Vein endothelial cell (primary cell): ENCODE results near the gene FOLR2. TPM values are rescaled to one million over a fixed set of nuclear protein-coding genes. Genes with fewer than 3 reads are reported as not detected.

Experiments
- total RNA-seq: library from RNA; depleted of rRNA; stranded (reverse); fragments of >200 nt; gene quantifications from 2 replicates; pipeline ENCODE4 v1.2.3, GENCODE V29; 2012

Gene FOLR2
- total RNA-seq: not detected in 2 replicates

GRCh38 chr11:72216638-72217037 is at the start of gene FOLR2:
TSS of gene FOLR2 (plus strand) at chr11:72216794. CDS start at chr11:72218585, 1,791 bp downstream.

GRCh38 chr11:72191961-72192381 is 24.6 kb upstream of the FOLR2 start, which contains the start of gene FOLR1:
TSS of gene FOLR1 (plus strand) at chr11:72192140. CDS start at chr11:72192174, 34 bp downstream.

GRCh38 chr11:72224564-72225410 is 8.2 kb downstream of the FOLR2 start, which contains the start of gene INPPL1:
TSS of gene INPPL1 (plus strand) at chr11:72224767. CDS start at chr11:72224985, 218 bp downstream.

GRCh38 chr11:72244060-72244360 is 27.4 kb downstream of the FOLR2 start, which contains the start of gene PHOX2A:
TSS of gene PHOX2A (minus strand) at chr11:72244176. CDS start at chr11:72244004, 172 bp downstream.

Other genes starting within 250 kb of the FOLR2 start
- 5.4 and 9.1 TPM in 2 replicates for gene IL18BP, start 217.9 kb upstream of the FOLR2 start, total RNA-seq
- 168 and 194 TPM in 2 replicates for gene NUMA1, start 136.3 kb upstream of the FOLR2 start, total RNA-seq
- gene LRRC51, start 135.9 kb upstream of the FOLR2 start, total RNA-seq: 2.9 and 6.2 TPM in 2 replicates
- 116 and 118 TPM in 2 replicates for gene LAMTOR1, start 113.5 kb upstream of the FOLR2 start, total RNA-seq
- gene TOMT, start 110.9 kb upstream of the FOLR2 start, total RNA-seq: 0.10 TPM in 1 of 2 replicates, not detected in the other
- 25.8 and 28.3 TPM in 2 replicates for gene ANAPC15, start 104.1 kb upstream of the FOLR2 start, total RNA-seq
- gene FOLR3, start 81.1 kb upstream of the FOLR2 start, total RNA-seq: not detected in 2 replicates
- gene FOLR1, start 24.7 kb upstream of the FOLR2 start, total RNA-seq: not detected in 2 replicates
- 67.0 and 80.4 TPM in 2 replicates for gene INPPL1, start 8.0 kb downstream of the FOLR2 start, total RNA-seq
- gene PHOX2A, start 27.4 kb downstream of the FOLR2 start, total RNA-seq: not detected in 2 replicates
- gene CLPB, start 217.7 kb downstream of the FOLR2 start, total RNA-seq: 42.6 and 47.7 TPM in 2 replicates